ENCODE data around the gene AGER.
"Not testable (repeated sequence)": the region's sequence is repeated elsewhere in the genome, so short reads cannot be mapped to it uniquely, and the experiment has no call there.

Gene AGER

DNA sequence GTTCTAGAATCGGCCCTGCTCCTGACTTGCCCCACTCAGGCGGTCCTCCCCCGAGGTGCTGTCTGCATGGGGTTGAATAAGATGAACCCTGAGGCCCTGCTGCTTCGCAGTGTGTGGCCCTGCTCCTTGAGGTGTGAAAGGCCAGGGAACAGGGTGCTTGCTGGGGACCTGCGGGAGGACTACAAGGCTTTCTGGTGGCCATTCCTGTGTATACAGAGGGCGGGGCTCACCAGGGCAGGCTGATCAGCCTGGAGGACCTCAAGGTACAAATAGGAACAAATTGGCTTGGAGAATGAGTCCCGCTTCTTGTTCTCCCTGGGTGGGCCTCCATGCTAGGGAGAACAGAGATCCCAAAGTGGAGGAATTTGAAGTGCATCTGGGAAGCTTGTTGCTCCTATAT lies 34.1 kb upstream of the AGER start:
- no peak for DNase-seq (ENCODE audit: low read depth in 2 of 2)
- TF ChIP-seq, protein P1, sequence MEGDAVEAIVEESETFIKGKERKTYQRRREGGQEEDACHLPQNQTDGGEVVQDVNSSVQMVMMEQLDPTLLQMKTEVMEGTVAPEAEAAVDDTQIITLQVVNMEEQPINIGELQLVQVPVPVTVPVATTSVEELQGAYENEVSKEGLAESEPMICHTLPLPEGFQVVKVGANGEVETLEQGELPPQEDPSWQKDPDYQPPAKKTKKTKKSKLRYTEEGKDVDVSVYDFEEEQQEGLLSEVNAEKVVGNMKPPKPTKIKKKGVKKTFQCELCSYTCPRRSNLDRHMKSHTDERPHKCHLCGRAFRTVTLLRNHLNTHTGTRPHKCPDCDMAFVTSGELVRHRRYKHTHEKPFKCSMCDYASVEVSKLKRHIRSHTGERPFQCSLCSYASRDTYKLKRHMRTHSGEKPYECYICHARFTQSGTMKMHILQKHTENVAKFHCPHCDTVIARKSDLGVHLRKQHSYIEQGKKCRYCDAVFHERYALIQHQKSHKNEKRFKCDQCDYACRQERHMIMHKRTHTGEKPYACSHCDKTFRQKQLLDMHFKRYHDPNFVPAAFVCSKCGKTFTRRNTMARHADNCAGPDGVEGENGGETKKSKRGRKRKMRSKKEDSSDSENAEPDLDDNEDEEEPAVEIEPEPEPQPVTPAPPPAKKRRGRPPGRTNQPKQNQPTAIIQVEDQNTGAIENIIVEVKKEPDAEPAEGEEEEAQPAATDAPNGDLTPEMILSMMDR (IDR thresholded peaks at IDR 0.05; ENCODE audit: low read depth, low read length) = no peak
- no peak overlapping the region for H3K4me3 ChIP-seq (replicated peaks in 1 of 2; ENCODE audit: low read depth in 2 of 2, low read length in 2 of 2)

DNA sequence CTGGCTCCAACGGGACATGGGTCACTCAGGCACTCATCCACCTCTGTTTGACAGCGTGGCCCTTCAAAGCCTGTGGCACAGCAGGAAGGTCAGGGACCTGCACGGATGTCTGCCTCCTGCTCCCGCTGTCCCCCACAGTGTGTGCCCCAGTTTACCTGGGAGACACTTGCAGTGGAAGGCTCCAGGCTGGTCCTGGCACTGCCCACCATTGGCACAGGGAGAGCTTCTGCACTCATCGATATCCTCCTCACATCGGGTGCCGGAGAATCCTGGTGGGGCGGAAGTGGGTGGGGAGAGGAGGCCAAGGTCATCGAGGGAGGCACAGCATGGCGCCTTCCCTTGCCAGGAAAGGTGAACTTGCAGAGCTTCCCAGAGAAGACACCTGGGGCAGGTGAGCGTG lies 32.9 kb upstream of the AGER start:
- no peak for DNase-seq (ENCODE audit: low read depth in 2 of 2)
- no peak overlapping the region for H3K4me3 ChIP-seq (replicated peaks in 1 of 2; ENCODE audit: low read depth in 2 of 2, low read length in 2 of 2)
- TF ChIP-seq, protein P1 (IDR thresholded peaks at IDR 0.05; ENCODE audit: low read depth, low read length) = no peak

DNA sequence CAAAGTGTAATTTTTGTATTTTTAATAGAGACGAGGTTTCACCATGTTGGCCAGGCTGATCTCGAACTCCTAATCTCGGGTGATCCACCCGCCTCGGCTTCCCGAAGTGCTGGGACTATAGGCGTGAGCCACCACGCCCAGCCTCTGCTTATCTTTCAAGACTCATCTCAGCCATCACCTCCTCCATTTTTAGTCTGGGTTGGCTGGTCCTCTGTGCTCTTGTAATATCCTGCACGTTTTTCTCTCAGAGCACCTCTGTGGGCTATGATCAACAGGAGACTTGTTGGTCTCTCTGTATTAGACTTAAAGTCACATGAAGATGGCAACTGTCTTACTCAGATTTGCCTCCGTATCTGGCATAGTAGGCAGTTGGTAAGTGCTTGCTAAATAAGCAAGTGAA lies 32.2 kb upstream of the AGER start:
- no peak overlapping the region for H3K4me3 ChIP-seq (replicated peaks in 1 of 2; ENCODE audit: low read depth in 2 of 2, low read length in 2 of 2)
- TF ChIP-seq, protein P1 (IDR thresholded peaks at IDR 0.05; ENCODE audit: low read depth, low read length) = no peak
- no peak for DNase-seq (ENCODE audit: low read depth in 2 of 2)

DNA sequence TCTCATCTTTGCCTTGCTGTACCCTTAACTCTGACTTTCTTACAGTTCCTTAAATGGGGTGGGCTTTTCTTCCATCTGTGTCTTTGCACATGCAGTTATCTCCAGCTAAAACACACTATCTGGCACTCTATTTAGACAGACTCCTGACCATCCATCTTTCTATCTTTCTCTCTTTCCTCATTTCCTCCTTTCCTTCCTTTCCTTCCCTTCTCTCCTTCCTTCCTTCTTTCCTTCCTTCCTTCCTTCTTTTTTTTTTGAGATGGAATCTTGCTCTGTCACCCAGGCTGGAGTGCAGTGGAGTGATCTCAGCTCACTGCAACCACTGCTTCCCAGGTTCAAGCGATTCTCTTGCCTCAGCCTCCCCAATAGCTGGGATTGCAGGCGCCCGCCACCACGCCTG lies 31.6 kb upstream of the AGER start:
- no peak overlapping the region for H3K4me3 ChIP-seq (replicated peaks in 1 of 2; ENCODE audit: low read depth in 2 of 2, low read length in 2 of 2)
- no peak for DNase-seq (ENCODE audit: low read depth in 2 of 2)
- TF ChIP-seq, protein P1 (IDR thresholded peaks at IDR 0.05; ENCODE audit: low read depth, low read length) = no peak

DNA sequence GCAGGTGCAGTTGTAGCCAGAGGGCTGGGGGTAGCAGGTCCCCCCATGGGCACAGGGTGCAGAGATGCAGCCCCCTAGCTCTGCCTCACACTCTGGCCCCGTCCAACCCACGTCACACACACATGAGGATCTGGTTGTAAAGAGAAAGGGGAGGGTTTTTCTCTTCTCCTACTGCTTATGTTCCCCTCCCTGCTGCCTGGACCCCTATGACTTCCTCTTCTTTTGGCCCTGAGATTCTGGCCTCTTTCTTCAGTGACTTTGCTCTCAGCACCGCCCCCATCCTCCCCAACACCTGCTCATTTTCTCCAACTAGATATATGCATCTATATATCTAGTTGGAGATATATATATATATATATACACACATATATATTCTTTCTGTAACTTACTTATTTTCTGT lies 30.1 kb upstream of the AGER start:
- no peak overlapping the region for H3K4me3 ChIP-seq (replicated peaks in 1 of 2; ENCODE audit: low read depth in 2 of 2, low read length in 2 of 2)
- TF ChIP-seq, protein P1 (IDR thresholded peaks at IDR 0.05; ENCODE audit: low read depth, low read length) = no peak
- DNase-seq (ENCODE audit: low read depth in 2 of 2) = no peak

DNA sequence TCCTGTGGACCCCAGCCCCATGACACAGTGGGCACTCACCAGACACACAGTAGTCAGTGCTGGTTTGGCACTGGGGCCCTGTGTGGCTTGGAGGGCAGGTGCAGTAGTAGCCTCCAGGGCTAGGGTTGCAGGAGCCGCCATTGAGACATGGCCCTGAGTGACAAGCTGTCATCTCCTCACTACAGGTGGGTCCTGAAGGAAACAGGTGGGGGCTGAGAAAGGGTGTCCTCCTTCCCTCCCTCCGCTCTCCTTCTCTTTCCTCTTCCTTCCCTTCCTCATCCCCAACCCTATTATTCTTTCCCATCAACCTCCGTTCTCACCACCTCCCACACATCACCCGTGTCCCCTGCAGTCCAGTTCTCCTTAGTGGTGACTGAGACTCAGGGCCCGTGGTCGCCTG lies 29.6 kb upstream of the AGER start:
- TF ChIP-seq, protein P1 (IDR thresholded peaks at IDR 0.05; ENCODE audit: low read depth, low read length) = no peak
- no peak for DNase-seq (ENCODE audit: low read depth in 2 of 2)
- H3K4me3 ChIP-seq (replicated peaks in 1 of 2; ENCODE audit: low read depth in 2 of 2, low read length in 2 of 2) = no peak overlapping the region

DNA sequence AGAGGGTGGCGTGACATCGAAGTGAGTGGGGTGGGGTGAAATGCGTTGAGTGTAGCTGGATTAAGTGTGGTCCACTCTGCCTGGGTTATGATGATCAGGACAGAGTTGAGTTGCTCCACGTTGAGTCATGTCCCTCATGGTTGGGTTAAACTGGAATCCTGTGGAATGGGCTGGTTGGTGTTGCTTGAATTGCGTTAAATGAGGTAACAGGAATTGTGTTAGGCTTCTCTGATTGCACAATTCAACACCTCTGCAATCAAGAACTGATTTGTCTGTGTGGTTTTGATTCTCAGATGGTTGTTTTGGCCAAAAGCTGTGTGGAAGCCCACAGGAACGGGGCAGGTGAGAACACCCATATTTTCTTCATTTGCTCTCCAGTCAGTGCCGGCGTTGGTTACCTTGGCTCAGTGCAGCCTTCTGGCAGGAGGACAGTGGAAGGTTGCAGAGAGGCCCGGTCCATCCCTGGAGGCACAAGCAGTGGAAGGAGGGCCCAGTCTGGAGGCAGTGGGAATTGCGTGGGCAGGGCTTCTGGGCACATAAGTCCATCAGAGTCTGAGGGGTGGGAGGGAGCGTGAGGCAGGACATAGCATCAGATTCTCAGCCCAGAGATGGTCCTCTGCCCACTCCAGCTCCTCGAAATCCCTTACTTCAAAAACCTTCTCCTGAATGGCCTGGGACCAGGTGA lies 28.2 kb upstream of the AGER start:
- no peak overlapping the region for H3K4me3 ChIP-seq (replicated peaks in 1 of 2; ENCODE audit: low read depth in 2 of 2, low read length in 2 of 2)
- no peak for DNase-seq (ENCODE audit: low read depth in 2 of 2)
- TF ChIP-seq, protein P1 (IDR thresholded peaks at IDR 0.05; ENCODE audit: low read depth, low read length) = no peak

DNA sequence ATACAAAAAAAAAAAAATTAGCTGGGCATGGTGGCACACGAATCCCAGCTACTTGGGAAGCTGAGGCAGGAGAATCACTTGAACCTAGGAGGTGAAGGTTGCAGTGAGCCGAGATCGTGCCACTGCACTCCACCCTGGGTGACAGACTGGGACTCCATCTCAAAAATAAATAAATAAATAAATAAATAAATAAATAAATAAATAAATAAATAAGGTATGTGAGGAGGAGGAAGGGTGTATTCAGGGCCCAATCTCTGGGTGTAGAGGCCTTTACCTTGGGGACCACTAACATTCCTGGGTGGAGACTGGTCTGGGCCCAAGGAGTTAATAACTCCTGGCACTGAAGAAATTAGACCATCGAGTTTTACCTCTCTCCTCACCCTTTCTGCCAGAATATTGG lies 27.4 kb upstream of the AGER start:
- not testable (repeated sequence) for DNase-seq (ENCODE audit: low read depth in 2 of 2); H3K4me3 ChIP-seq (replicated peaks in 1 of 2; ENCODE audit: low read depth in 2 of 2, low read length in 2 of 2)
